HUDEP-2 (cell line): Measurements from ENCODE around the gene GLIS2.

ENCODE experiments used
- DNase-seq, 76 experiments: peaks; one replicate each; lab custom pipeline; 2025; ENCODE audit not compliant: unreplicated experiment in 76 of 76; lab: John Stamatoyannopoulos, UW

GLIS2 gene

DNA sequence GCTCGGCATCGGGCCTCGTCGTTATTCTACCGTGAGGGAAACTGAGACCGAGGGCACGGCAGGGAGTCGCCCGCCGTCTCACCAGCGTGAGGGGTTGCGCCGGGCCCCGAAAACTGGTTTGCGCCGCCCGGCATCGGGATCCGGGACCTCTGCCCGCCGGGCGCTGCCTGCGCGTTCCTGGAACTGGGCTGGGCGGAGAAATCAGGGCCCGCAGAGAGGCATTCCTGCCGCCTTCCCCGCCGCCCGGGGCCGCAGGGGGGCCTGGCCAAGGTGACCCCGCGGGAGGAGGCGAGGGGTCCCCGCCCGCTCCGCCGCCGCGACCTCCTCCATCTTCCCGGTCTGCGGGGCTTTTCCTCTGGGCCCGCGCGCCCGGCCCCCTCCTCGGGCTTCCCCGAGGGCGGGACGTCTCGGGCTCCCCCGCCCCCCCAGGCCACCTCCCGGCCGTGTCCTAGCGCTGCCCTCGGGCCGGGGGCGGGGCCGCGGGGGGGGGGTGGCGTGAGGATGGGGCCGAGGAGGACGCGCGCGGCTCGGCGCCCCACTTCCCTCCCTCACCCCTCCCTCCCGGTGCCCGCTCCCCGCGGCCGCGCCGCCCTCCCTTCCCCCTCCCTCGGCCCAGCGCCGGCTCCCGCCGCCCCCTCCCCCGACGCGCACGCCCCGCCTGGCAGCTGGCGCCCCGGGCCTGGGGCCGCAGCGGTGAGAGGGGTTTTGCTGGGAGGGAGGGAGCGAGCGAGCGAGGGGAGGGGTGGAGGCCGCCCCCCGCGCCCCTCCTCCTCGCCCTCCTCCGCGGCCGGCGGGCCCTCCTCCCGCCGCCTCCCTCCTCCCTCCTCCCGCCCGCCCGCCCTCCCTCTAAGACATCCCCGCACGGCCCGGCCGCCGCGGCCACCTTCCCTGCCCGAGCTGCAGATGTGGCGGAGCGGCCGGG, at the start of gene GLIS2:
GLIS2 (plus strand) TSS at position 882 of the 922 bp plus-strand sequence. CDS start 16,214 bp downstream, outside the sequence.
- DNase-seq = peak in 1 of 76 experiments; percentile 11

DNA sequence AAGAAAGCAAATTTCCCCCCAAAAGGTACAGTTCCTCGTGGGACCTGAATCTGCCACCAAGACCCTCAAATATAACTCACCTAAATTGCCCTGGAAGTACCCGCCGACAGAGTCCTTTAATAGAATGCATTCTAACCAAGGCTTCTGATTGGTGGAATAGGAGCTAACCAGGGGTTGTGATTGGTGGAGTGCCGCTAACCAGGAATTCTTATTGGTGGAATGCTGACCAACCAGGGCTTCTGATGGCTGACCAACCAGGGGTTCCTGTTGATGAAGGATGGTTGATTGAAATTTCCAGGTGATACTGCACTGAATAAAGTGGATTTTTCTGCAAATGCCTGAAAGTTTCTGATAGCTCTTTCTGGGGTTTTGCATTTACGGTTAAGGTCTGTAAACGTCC, 49.5 kb upstream of the GLIS2 start:
- DNase-seq = peak in 7 of 76 experiments; percentile 5 to 16 (median 11)

DNA sequence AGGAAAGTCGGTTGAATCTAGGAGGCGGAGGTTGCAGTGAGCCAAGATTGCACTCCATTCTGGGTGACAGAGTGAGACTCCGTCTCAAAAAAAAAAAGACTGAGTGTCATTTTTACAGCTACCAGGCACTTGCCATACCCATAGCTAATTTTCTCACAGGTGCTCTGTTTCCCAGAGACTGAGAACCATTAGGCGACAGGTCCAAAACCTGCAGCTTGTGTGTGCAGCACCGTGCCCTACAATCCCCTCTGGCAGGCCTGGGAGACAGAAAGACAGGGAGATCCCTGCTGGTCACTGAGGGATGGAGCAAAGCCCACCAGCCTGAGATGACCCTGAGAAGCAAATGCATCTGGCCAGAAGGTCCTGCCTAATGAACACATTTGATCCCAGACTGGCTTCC, 45.8 kb upstream of the GLIS2 start:
- DNase-seq = no peak

DNA sequence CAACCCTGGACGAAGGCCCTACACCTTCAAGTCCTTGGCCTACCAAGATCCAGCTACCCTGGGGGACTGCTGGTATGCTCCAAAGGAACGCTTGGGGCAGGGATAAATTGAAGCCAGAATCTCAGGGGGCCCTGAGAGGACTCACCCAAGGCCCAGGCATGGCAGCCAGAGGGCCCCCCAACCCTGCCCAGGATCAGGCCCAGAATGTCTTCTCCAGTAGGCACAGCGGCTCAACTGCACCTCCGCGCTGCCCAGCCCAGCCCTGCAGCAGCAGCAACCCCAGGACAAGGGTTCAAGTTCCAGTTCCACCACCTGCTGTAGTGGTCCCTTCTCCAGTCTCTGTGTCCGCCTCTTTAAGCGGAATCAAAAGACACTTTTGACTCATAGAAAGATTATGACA, 45.3 kb upstream of the GLIS2 start:
- peak in 1 of 76 experiments; percentile 10 for DNase-seq

DNA sequence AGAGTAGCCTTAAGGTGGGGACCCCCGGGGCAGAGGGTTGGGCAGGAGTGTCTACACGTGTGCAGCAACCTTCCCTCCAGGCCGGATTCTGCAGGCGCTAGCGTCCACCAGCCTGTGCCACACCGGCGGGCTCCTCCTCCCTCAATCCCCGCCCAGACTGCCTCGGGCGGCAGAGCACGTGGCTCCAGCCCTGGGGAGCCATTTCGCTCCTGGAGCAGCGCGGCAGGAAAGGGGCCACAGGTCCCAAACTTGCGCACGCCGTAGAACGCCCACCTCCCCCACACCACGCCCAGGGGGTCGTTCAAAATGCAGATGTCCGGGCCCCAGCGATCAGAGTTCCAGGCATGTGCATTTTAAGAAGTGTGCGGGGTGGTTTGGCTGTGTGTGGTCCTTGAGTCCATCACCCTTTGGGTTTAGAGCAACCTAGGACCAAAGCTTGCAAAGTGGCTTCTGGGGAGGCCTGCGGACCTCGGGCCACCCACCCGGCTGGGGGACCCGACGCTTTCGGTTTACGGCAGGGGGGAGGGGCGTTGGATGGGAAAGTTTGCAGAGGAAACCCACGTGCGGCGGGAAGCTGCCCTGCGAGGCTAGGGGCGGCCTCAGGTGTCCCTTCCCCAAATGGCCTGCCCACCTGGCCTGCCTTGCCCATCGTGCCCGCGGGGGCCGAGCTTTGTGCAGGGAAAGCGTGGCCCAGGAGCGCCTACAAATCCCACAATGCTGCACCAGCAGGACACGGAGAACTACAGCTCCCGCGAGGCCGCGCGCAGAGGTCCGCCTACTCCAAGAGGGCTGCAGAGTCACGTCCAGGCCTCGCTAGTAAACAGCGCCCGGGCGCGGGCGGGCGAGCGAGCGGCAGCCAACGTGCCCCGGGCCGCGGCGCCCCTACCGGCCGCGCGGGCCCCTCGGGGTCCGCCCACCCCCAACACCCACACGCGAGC, 44.4 kb upstream of the GLIS2 start:
- peak; percentile 26 to 92 (median 85) for DNase-seq

DNA sequence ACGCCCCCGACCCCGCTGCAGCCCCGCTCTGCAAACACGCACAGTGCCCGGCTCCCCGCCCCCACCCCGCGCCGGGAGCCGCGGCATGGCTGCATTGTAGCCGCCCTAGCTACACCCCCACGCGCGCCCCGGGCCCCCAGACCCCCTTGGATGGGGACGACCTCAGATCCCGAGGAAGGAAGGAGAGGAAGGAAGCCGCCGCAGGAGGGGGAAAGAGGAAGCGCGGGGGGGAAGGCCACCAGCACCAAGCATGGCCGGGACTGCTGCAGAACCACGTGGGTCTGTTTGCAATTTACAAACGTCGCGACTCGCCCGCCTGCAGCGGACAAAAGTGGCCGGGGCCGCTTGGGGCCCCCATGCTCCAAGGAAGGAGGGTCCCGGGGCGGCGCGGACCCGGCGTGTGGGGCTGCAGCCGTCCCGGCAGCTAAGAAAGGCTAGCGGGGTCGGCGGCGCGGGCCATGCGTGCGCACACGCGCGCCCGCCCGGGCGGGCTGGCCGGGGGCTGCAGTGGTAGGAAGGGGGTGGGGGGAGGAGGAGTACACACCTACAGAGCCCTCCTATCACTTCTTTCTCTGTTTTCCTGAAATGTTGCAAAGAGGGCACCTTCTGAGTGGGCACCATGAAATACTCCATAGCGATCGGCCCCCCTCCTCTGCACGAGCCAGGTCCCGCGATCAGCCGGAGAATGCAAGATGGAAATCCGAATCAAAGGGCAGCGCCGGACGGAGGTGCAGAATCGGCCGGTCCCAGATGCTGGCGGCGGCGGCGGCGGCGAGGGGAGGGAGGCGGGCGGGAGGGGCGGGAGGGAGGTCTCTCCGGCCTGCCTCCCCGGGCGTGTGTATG, 43.5 kb upstream of the GLIS2 start:
- peak in 26 of 76 experiments; percentile 16 to 58 (median 33) for DNase-seq

DNA sequence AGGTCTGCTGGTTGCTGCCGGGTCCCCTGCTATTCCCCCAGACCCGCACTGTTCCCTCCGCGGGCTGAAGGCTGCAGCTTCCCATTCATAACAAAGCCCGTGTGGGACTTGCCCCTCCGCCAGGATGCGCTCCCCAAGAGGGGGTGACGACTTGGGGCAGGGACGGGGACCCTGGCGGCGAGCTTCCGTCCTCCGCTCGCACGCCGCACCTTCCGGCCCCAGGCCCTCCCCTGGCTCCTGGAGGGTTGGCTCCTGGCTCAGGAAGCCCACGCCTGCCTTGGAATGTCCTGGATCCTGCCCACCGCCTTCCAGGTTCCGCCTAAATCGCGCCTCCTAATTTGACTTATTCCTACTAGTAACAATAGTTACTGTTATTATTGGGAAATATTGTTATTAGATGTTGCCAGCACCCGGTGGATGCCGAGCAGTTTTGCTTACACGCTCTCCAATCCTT, 42.0 kb upstream of the GLIS2 start:
- DNase-seq = peak in 18 of 76 experiments; percentile 8 to 42 (median 19)

DNA sequence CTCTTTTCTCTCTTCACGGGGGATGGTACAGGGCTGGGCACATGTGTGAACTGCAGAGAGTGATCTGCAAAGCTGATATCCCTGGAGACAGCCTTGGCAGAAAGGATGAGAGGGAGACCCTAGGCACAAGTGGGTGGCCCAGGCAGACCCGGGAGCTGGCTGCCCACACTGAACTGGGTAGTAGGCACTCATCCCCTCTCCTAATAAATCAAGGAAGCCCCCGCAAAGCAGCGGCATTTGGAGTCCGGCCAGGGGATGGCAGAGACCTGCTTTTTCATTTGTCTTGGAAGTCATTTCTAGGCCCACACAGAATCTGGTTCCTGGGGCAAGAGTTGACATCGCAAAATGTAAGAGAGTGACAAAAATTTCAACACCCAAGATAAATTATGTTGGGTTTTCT, 40.0 kb upstream of the GLIS2 start:
- DNase-seq = no peak

DNA sequence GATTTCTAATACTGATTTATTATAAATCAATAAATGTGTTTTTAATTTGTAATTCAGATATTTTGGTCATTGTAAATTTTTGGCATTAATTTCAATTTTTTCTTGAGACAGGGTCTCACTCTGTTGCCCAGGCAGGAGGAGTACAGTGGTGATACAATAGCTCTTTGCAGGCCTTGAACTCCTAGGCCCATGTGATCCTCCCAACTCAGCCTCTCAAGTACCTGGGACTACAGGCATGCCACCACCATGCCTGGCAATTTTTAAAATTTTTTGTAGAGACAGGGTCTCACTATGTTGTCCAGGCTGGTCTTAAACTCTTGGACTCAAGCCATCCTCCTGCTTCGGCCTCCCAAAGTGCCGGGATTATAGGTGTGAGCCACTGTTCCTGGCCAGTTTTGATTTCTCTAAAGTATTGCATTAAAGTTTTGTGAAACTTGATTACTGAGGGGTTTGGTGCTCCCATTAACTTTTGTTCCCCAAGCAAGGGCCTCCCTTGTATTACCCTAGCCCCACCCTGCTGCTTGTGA, 37.8 kb upstream of the GLIS2 start:
- no peak for DNase-seq

DNA sequence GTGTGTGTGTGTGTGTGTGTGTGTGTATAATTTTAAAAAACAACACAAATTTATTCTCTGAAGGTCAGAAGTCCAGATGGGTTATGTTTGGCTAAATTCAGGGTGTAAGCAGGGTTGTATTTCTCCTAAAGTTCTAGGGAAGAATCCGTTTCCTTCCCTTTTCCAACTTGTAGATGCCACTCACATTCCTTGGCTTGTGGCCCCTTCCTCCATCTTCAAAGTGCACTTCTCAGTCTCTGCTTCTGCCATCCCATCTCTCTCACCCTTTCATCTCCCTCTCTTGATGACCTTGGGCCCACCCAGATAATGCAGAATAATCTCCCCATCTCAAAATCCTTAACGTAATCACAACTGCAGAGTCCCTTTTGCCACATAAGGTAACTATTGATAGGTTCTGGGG, 35.2 kb upstream of the GLIS2 start:
- DNase-seq = no peak

DNA sequence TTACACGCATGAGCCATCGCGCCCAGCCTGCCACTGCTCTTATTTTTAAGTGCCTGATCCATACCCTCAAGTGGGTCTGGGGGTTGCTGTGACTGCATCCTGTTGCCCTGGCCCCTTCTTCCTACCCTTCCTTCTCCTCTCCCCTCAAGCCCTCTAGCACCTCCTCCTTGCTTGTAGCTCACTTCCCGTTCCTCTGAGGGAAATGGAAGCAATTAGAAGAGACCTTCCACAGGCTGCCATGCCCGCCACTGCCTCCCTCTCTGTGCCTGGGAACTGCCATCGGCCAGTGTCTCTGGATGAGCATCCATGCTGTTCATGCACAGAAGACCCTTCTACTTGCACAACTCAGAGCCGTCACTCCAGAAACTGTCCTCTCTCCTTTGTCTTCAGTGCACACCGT, 32.4 kb upstream of the GLIS2 start:
- no peak for DNase-seq

DNA sequence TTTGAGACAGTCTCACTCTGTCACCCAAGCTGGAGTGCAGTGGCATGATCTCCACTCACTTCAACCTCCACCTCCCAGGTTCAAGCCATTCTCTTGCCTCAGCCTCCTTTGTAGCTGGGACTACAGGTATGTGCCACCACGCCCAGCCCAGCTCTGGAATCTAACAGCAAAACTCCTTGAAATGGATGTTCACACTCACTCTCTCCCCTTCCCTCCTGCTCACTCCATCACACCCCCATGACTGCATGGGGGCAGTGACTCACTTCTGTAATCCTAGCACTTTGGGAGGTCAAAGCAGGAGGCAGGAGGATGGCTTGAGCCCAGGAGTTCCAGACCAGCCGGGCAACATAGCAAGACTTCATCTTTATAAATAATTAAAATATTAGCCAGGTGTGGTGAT, 31.9 kb upstream of the GLIS2 start:
- DNase-seq = no peak

DNA sequence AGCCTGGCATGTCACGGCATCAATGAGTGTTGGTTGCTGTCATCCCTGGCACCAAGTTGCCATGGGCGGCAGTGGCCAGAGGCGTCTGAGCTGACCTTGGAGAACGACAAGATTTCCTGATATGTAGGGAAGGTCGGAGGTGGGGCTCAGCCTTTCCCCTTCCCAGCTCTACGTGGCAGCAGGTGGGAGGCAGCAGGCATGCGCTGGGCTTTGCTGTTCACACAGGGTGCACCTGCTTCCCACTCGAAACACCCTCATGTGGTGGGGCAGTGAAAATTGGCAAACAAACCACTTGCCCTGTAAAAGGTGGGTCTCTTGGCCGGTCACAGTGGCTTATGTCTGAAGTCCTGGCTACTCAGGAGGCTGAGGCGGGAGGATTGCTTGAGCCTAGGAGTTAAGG, 30.7 kb upstream of the GLIS2 start:
- DNase-seq = no peak

DNA sequence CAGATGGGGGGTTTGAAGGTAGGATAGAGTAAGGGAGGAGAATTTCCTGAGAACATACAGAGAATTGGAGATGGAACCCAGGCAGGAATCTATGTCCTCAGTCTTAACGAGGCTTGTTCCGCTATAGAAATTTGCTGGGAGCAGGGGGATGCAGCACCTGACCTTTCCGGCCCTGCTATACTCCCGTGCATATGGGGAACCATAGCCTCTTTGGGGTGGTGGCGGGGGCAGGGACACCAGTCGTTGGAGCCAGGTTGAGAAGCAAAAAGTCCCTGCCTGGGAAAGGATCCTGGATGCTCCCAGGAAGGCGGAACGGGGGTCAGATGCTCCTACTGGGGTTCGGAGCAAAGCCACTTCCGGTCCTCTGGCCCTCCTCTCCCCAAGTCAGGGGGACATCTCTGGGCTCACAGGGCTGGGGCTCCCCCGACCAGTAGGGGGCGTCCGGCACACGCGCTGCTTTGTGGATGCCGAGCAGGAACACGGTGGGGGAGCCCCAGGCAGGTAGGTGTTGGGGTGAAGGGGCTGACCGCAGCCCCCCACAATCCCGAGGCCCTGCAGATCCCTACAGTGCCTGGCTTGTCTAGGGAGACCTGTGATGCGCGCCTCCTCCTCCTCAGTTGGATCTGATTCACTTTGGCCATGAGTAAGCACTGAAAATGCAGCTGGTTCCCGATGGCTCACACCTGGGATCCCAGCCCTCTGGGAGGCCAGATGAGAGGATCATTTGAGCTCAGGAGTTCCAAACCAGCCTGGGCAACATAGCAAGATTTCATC, 27.5 kb upstream of the GLIS2 start:
- peak in 62 of 76 experiments; percentile 2 to 69 (median 40) for DNase-seq

DNA sequence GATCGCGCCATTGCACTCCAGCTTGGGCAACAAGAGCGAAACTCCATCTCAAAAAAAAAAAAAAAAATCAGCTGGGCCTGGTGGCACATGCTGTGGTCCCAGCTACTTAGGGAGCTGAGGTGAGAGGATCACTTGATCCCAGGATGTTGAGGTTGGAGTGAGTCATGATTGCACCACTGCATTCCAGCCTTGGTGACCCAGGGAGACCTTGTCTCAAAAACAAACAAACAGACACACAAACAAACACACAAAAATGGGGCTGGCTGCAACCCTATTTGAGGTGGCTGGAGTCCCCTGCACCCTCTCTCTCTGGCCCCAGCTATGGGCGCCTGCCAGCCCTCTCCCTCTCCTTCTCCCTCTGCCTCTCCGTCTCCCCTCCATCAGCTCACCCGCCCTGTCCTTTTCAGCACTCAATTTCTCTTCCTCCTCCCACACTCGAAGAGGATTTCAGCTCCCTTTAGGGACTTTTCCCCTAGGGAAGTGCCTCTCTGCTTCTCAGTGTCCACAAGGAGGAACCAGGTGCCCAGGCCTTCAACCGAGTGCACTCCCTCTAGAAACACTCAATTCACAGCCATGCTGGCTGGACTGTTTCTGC, 25.5 kb upstream of the GLIS2 start:
- no peak for DNase-seq

DNA sequence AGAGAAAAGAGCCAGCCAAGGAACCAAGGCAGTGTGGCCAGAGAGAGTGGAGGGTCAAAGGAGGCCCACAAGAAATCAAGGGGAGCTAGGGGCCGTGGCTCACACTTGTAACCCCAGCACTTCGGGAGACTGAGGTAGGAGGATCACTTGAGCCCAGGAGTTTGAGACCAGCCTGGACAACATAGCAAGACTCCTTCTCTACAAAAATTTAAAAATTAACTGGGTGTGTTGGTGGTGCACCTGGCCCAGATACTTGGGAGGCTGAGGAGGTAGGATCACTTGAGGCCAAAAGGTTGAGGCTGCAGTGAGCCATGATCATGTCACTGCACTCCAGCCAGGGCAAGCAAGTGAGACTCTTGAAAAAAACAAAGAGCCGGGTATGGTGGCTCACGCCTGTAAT, 24.2 kb upstream of the GLIS2 start:
- DNase-seq = no peak

DNA sequence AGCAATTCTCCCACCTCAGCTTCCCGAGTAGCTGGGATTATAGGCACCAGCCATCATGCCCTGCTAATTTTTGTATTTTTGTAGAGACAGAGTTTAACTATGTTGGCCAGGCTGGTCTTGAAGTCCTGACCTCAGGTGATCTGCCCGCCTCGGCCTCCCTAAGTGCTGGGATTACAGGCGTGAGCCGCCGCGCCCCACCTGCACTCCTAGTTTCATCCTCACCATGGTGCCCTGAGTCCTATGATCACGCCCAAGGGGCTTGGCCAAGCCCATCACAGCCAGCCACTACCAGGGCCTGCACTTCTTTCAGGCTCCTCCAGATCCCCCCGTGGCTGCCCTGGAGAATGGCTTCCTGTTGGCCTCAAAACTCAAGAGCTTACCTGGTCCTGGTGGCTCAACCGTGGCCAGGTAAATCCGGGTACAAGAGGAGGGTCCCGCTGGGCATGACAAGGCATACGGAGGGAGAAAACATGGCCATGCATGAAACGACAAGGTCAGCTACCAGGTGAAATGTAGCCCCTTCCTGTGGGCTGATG, 22.6 kb upstream of the GLIS2 start:
- DNase-seq = no peak

DNA sequence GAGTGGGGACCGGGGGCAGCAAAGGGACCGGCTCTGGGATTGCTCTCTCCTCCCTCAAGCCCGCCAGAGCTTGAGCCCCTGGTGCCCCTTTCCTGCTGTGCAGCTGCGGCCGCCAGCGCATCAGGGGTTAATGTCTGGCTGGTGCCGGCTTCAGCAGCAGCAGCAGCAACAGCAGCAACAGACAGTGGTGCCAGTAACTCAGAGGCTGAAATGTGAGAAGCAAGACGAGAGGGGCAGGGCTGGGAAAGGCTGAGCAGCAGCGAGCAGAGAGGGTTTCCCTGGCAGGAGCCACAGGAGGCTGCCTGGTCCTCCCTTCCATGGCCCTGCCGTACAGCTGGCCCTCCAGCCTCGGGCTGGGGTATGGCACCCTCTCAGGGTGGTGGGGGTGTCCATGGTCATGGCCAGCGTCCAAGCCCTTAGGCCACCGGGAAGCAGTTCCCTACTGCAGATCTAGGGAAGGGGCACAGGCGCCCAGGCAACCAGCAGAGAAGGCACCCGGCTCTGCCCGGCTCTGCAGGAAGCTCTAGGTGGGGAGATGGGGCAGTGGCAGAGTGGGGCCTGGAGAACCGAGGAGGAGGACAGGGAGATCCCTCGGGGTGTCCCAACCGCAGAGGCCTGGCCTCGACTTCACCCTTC, 21.9 kb upstream of the GLIS2 start:
- DNase-seq = no peak
